Measurements from ENCODE around the gene SORT1.
A peak's percentile ranks its signal among the peaks of the same experiment; 100 is the strongest.
"Not testable (repeated sequence)": the region's sequence is repeated elsewhere in the genome, so short reads cannot be mapped to it uniquely, and the experiment has no call there.

The SORT1 gene

DNA sequence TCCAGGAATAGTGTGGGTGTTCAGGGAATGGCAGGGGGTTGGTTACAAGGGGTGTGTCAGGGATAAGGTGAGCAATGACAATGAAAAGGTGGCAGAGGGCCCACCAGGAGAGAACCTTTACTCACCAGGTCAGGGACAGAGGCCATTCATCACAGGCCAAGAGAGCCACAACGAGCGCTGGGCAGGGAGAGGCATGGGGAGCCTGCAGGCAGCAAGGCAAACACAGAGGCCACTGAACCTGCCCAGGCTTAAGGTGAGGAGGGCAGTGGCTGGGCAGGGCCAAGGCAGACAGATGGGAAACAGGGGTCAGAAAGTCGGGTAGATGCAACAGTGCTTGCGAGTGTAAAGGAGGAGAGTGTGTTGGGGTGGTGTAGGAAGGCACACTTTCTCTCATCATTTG lies 62.6 kb downstream of the SORT1 start:
- no peak for FAIRE-seq

DNA sequence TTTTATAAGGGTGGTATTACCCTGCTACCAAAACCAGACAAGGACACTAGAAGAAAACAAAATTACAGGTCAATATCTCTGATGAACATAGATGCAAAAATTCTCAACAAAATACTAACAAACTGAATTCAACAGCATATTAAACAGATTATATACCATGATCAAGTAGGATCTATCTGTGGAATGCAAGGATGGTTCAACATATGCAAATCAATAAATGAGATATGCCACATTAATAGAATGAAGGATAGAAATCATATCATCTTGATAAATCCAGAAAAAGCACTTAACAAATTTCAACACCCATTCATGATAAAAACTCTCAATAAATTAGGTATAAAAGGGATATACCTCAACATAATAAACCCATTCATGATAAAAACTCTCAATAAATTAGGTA lies 66.6 kb downstream of the SORT1 start:
- FAIRE-seq: peak; percentile 76

DNA sequence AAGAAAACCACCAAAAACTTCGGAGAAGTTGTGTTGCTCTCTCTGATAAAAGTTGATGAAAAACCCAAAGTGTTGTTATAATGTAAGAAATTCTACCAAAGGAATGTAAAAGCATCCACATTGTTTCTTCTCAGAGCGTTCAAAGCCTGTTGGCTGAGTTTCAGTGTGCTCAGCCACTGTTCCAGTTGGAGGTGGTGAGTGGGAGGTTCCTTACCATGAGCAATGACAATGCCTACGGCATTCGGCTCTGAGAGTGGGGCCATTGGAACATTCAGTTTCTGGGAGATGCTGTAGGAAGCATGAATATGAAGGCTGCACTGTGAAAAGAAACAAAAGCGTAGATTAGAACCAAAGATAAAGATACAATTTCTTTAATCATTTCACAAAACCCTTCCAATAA lies 70.4 kb downstream of the SORT1 start:
- FAIRE-seq: no peak

DNA sequence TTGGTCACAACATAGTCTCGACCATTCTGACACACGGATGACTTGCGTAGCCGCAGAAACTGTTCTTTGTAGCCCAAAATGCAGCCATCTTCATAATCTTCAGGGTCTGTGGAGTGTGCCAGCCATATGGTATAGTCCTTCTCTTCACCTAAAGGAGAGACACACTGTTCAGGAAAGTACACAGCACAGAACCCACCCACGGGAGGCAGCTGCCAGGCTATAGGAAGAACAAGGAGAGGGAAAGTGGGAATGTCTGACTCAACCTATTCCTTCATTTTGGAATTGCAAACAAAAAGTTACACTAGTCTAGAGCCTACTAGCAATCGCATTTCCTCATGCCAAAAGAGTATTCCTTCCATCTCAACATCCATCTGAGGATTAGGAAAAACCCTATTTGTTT lies 74.7 kb downstream of the SORT1 start:
- no peak for FAIRE-seq

DNA sequence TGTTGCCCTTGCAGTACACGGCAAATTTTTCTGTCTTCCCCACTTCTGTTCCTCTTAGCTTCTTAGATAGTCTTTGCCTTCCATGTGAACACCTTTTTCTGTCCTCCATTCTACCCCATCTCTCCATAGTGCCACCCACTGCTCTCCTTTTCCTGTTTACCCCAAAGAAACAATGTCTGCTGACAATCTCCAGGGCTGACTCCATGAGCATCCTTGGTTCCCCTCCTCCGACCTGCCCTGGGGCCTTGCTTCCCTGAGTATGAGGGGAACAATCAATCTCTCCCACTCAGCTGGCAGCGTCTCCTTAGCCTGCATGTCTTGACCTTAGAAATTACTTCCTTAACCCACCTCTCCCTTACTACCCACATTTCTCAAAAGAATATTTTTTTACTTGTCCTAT lies 78.6 kb downstream of the SORT1 start:
- no peak for FAIRE-seq

DNA sequence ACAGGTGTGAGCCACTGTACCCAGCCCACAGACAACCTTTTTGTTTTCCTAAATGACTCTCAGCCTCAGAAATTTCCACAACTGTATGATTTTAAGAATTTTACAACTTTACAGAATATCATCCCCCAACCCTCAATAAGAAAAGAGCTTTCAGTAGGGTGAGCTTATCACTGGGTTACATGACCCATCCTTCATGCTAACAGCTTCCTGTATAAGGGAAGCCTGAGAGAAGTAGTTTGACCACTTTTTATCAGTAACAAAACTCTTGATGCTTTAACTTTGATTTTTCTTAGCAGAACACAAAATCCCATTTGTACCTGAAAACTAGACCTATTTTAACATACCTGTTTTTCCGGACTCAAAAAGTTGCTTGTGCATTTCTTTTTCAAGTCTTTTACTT lies 81.2 kb downstream of the SORT1 start:
- no peak for FAIRE-seq

DNA sequence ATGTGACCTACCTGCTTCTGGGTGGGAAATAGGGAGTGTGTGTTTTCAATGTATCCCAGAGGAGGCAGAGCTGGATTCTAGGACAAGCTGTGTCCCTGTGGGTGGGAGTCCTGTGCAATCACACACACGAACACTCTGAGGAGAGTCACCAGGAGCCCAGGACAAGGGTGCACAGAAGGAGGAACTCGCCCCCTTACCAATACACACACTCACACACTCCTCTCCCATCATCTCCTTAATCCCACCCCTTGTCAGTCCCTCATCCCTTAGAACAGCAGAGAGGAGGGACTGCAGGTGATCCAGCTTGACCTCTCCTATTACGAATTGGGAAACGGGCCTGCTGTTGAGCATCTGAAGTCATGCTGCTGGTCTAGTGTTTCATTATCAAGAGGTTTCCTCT lies 82.4 kb downstream of the SORT1 start:
- no peak for FAIRE-seq

DNA sequence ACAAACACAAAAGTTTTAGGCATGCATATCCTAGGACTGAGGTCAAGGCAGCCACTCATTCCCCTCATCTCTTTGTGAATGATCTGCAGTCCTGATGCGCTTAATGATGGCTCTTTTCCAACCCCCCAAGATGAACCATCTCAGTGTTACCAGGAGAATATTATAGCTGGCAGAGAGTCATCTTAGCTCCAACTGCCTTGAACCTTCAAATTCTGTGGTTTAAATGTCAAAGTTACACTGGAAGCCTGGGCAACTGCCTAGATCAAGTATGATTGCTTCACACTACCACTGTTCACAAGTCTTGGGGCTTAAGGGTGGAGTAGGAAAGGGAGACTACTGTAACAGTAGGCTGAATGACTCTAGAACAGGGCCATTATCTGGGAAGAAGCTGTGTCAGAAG lies 82.9 kb downstream of the SORT1 start:
- FAIRE-seq: no peak

DNA sequence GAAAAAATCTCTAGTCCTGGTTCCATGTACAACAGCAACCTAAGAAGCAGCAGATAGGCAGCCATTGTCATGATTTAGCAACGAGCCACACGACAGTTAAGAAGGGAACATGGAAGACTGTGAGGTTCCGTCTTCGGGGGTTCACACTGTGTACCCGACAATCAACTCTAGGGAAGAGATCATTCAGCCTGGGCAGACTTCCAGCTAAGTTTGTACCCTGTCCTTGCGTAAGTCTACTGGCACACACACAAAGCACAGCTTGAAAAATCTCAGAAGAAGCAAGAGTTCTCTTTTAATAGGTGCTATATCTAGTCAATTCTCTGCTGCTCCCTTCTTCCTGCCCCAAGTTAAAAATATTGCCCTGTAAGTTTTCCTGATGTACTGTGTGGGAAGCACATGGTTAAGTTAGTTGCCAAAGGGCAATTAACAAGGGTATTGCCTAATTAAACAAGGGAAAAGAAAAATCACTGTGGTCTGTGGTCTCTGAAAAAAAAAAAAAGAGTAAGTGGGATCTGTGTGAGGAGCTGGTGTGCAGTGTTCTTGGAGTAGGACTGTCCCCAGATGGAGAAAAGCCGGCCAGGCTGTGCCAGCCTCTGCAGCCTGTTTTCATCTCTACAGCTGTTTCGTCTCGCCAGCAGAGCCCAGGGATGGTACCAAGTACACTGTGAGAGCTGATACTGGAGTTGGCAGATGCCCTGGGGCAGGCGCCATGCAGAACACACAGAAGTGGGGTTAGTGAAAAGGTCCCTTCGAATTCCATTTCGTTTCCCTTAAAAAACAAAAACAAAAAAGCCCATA lies 84.5 kb downstream of the SORT1 start:
- no peak for FAIRE-seq

DNA sequence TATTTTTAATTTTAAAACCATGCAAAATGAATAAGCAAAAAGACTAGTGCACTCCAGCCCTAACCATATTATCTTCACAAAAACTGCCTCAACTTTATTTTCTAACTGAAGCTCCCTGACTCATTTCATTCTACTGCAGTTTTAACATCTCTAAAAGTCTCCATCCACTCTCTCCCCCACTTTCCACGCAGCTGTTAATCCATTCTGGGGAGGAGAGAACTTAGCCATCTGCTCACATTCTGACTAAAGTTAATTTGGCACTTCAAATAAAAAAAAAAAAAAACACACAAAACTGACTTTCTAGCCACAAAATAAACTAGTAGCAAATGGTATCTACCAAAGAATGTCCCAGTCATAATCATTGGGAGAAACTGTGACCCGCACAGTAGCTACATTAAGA lies 85.5 kb downstream of the SORT1 start:
- no peak for FAIRE-seq

DNA sequence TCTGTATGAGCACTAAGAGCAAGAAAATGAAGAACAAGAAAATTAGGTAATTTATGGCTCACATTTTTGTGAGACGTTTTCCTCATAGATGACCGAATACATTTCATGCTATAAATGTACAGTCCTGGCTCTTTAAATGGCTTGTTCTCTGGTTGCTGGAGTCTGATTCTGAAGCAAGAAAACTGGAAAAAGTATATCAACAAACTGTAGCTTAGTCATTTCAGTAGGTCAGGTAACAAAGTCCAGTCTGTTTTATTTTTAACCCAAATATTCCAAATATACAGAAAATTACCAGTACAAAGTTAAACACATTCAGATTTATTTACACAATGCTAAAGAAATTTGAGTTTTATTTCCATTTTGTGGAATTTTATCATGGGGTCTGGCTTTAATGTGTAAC lies 88.4 kb downstream of the SORT1 start:
- no peak for FAIRE-seq

DNA sequence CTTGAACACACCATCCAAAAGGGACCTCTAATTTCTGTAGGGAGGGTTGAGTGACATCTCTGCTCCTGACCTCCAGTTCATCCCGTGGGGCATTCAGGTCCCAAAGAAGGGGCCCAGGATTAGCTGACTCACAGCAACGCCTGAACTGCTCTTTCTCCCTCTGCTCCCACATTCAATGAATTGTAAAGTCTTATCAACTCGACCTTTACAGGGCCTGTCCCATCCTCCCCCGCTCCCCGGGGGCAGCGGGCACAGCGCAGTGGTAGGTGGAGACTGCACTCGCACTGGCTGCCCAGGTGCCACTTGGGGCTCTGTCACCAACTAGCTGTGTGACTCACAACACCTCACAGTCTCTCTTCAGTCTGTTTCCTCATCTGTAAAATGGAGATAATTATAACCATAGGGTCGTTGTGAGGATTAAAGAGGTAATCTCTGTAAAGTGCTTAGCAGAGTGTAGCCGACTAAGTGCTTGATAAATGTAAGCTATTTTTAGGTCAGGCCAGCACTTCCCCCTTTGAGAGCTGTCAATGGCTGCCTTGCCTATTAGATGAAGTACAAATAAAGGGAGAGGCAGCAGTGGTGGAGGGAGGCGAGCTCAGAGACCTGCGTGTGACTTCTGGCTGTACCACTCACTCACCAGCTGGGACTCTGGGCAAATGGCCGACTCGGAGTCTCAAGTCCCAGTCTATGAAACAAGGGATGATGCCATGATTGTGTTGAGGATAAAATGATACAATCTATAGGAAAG lies 90.3 kb downstream of the SORT1 start:
- no peak for FAIRE-seq

DNA sequence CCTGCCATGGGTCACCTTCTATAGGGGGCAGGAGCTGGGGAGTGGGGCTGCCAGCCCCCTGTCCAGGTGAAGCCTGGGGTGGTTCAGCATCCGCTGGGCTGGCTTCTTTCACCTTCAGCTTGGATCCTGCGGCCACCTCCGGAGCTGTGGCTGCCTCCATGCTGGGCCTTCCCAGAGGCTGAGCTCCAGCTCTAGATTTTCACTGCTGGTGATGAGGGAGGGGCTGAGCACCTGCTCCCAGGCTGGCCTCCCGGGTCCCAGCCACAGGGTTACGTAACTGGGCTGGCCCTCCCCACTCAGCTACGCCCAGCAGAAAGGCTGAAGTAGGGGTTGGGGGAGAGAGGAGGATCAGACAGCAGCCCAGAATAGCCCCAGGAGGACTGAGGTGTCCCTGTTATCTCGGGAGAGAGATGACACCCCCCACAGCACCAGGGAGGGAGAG lies 90.9 kb downstream of the SORT1 start, which contains the start of gene MYBPHL:
MYBPHL (minus strand) TSS at position 180 of the 442 bp plus-strand sequence; CDS start at position 160, 20 bp downstream.
- no peak for FAIRE-seq

DNA sequence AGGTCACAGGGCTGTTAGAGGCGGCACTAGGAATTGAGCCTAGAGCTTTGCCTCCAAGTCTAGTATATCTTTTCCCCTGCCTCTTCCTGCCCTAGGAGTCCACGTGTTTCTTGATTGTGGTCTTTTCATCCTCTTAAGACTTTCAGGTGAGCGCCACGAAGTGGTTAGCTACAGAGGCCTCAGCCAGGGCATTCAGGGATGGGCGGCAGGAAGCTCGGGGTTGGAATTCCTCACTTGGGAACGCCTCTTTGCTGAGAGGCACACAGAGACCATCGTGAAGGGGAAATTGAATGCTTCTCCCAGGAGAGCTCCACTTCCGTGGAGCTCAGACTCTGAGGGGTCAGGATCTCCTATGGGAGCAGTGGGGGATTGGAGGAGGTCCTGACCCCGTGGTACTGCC lies 91.7 kb downstream of the SORT1 start:
- FAIRE-seq: not testable (repeated sequence)

DNA sequence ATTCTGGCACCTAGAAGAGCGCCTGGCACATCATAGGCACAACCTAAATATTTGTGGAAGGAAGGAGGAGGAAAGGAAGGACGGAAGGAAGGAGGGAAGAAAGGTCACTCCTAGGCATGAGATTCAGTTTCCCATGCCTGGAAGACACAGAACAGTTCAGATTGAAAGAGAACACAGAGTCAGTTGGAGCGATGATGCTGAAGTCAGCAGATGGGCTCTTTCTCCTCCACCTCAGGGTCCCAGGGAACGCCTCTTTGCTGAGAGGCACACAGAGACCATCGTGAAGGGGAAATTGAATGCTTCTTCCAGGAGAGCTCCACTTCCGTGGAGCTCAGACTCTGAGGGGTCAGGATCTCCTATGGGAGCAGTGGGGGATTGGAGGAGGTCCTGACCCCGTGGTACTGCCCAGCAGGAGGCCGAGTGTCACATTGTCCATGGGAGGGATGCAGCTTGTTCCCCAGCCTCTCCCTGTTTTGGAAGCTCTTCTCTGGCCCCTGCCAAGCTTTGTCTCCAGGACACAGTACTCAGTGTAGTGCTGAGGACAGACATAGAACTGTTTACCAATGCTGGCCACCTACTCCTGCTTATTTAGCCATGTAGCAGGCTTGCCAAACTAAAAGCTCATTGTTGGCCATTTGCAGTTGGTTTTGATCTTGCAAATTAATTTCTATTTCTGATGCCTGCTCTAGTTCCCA lies 93.3 kb downstream of the SORT1 start:
- FAIRE-seq: no peak

DNA sequence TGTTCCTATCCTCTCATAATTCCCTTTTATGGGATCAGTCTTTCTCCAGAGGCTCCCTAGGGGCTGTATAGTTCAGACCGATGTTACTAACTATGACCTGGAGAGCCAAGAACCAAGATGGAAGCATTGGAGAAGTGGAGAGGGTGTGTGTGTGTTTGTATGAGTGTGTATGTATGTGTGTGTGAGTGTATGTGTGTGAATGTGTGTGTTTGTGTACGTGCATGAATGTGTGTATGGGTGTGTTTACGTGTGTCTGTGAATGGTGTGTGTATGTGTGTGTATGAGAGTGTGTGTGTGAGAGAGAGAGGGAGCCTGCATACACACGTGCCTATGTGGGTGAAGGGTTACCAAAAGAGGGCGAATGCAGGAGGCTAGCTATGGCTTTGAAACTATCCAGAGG lies 95.8 kb downstream of the SORT1 start:
- FAIRE-seq: no peak

DNA sequence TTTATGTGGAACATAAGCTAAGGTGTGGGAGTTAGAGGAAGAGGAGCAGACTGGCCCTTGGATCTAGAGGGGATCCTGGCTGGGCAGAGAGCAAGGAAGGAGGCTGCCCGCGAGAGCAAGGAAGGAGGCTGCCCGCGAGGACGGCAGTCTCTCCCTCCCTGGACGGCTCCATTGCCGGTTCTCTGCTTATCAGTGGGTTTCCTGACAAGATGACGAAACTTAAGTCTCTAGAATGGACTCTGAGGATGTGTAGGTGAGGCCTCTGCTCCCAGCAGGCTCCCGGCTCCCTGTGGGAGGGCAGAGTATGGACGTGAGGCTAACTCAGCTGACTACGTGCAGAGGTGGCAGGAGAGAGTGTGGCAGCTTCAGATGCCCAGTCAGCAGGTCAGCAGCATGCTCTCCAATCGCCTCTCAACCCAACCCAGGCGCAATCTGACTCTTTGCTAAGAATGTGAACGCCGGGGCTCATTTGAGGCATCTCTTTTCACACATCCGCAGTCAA lies 97.0 kb downstream of the SORT1 start:
- FAIRE-seq: no peak

DNA sequence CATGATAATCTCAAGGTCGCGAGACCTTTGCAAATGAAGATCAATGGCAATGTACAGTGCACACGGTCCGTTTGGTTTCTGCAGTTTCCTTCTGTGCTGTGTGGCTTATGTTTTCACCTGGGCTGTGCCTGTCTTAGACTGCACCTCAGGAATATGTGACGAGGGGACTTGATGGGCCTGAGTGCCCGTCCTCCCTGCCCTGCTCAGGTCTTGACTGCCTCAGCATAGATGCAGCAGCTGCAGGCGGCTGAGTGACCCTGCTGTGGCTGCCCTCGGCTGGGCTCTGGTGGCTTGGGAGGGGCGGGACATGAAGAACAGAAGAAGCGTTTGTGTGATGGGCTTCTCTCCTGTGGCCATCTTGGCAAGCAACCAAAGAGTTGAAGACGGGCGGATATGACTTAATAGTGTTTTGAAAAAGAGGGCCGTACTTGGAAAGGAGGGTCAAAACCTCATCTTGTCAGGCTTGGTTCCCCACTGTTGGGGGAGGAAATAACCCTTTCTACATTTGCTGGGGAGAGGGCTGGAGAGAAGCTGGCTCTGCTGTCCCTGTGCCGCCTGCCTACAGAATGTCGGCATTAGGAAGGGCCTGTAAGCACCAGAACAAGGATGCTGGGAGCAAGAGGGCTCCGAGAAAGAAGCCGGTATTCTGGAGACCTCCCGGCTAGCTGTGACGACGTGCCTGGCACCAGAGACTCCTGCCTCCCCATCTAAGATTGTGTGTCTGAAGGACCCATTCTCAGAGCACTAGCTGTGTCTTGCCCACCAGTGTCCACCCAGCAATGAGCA lies 98.0 kb downstream of the SORT1 start:
- FAIRE-seq: no peak

DNA sequence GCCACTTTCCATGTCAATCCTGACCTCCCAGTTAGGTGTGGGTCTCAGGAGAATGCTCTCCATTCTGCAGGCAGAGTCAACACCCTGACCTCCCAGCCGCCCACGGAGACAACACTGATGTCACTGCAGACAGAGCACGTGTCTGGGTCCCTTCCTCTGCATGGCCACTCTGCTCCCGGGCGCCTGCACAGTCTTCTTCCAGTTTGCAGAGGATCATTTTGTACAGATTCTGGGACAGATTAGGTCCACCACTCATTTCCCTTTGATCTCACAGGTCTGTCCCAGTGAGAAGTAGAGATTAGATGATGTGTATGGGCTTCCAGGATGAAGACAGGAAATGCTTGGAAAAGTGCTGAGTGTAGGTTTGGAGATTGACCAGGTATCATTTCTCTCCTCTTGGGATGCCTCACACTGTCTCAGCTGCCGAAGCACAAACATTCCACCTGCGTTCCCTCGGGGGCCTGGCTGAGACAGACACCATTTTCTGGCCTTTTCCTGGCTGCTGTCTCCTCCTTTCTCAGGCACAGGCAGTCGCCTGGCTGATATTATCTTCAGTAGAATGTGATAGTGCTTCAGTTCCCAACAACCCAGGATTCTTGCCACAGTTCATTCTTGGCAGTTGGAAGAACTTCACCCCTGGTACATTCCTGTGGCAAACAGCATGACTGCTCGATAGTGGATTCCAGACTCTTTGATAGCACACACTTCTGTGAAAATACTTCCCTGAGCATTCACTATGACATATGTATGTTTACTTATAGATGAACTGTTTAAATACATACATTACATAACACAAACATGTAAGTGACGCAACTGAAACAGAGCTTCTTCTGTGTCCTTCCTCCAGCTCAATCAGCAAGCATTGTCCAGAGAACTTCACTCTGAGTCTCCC lies 98.8 kb downstream of the SORT1 start:
- no peak for FAIRE-seq

DNA sequence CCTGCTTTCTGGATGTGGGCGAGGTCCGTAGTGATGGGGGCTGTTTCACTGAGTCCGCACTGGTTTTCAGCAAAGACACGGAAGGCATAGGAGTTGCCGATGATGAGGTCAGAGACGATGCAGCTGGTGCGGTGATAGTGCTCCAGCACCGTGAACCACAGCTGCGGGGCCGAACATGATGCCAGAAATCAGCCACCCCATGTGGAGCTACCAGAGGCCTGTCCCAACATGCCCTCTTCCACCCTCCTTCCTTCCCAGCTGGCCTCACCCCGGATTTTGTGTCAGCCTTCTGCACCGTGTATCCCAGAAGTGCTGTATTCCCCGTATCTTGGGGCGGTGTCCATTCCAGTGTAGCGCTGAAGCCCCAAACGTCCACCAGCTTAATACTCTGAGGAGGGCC lies 100.9 kb downstream of the SORT1 start:
- no peak for FAIRE-seq

DNA sequence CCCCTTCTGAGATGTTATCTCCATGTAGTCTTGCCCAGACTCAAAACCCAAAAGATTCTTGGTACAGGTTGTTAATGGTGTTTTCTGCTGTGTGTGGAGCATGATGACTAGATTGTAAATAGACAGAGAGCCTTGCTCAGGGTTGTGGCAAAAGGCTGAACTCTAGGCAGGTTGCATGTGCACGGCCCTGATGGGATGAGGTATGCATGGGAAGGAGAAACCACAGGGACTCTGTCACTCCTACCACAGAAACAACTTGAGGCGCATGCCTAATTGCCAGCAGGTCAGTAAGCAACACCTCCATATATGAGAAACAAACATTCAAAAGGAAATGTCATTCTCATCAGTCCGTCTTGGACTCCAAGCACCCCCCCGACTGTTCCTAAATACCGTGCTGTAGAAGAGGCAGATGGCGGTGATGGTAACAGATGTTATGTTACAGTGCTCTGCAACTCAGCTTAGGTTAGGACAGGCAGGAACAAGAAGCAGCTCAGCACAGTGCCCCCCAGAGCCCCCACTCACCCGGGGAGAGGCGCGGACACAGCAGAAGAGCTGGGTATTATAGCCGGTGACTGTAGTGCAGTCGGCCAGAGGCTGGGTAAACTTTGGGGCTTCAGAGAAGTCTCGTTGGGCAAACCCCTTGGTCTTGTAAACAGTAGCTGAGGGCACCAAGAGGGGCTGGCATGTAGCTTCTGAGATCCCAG lies 101.9 kb downstream of the SORT1 start:
- no peak for FAIRE-seq
